Endothelial cell of umbilical vein (primary cell): Measurements from ENCODE around the gene DET1. TPM values are rescaled to one million over a fixed set of nuclear protein-coding genes. Genes with fewer than 3 reads are reported as not detected.

Experiments
- BruUV-seq: library from RNA; stranded (reverse); fragments of 400-500 nt; replicated peaks from 2 replicates; lab custom pipeline; 2021; lab: Mats Ljungman, UMichigan
- CTCF ChIA-PET: fragments of 300-600, 350-600 bp; sonication (Branson Sonifier 250); formaldehyde crosslinking; loops from one replicate; lab custom pipeline; 2021; ENCODE audit warnings: antibody characterized with exemption, inconsistent platforms; lab: Charles Lee
- POLR2A ChIA-PET: fragments of 300-600, 350-600 bp; sonication (Branson Sonifier 250); formaldehyde crosslinking; loops from one replicate; lab custom pipeline; 2021; ENCODE audit warnings: antibody characterized with exemption, inconsistent platforms; lab: Charles Lee
- DNase-seq: peaks from one replicate; pipeline ENCODE4 v3.0.0-alpha.2; 2011; ENCODE audit warnings: low read depth, low spot score
- FAIRE-seq: peaks from 2 replicates; lab custom pipeline; 2011; peaks lifted over from hg19 to GRCh38; lab: Jason Lieb, UNC
- H2AFZ ChIP-seq: 2 replicates; pipeline ENCODE4 v1.6.0; 2012; ENCODE audit warnings: low read depth, low read length, control low read depth, inconsistent platforms
- H3K27ac ChIP-seq: 2 replicates; pipeline ENCODE4 v1.5.1; 2011; ENCODE audit warnings: low read depth, mild to moderate bottlenecking, control low read depth, low read length, moderate library complexity; ENCODE audit not compliant: insufficient read depth
- H3K27me3 ChIP-seq, 2 experiments: 2 replicates each; pipeline versions ENCODE4 v1.6.0 to v1.6.1; 2011; ENCODE audit warnings: low read length in 2 of 2, mixed read lengths in 1 of 2; ENCODE audit not compliant: control insufficient read depth in 2 of 2, insufficient read depth in 2 of 2
- H3K36me3 ChIP-seq, 2 experiments: 2 replicates in 1 of 2; 3 replicates in 1 of 2; pipeline ENCODE4 v1.5.1; 2011; ENCODE audit warnings: low read length in 2 of 2, mild to moderate bottlenecking in 1 of 2, moderate library complexity in 1 of 2; ENCODE audit not compliant: control insufficient read depth in 2 of 2, insufficient read depth in 2 of 2; ENCODE audit errors: extremely low read depth in 1 of 2
- H3K4me1 ChIP-seq: 3 replicates; pipeline ENCODE4 v1.5.1; 2011; ENCODE audit warnings: mild to moderate bottlenecking, low read length; ENCODE audit not compliant: control insufficient read depth, insufficient read depth; ENCODE audit errors: extremely low read depth
- H3K4me2 ChIP-seq: 2 replicates; pipeline ENCODE4 v1.6.1; 2011; ENCODE audit warnings: low read length, control low read depth, mixed read lengths; ENCODE audit not compliant: insufficient read depth
- H3K4me3 ChIP-seq, 3 experiments: fragments of 200-600 bp in 1 of 3; sonication (generic), shearing (Covaris generic) in 1 of 3; replicated peaks in 1 of 3; 2 replicates each; pipeline ENCODE4 v1.5.1; 2011 to 2016; ENCODE audit warnings: control low read depth in 3 of 3, low read length in 3 of 3, mild to moderate bottlenecking in 2 of 3, inconsistent platforms in 1 of 3, low read depth in 1 of 3, moderate library complexity in 1 of 3; ENCODE audit not compliant: insufficient read depth in 1 of 3
- H3K79me2 ChIP-seq: 2 replicates; pipeline ENCODE4 v1.6.0; 2012; ENCODE audit warnings: low read length, inconsistent platforms; ENCODE audit not compliant: control insufficient read depth, insufficient read depth
- H3K9ac ChIP-seq: replicated peaks from 2 replicates; pipeline ENCODE3; 2011; ENCODE audit warnings: low read length, control low read depth; ENCODE audit not compliant: insufficient read depth; ENCODE audit errors: extremely low read depth
- H3K9me1 ChIP-seq: replicated peaks from 3 replicates; pipeline ENCODE4 v1.6.0; 2011; ENCODE audit warnings: mild to moderate bottlenecking, low read length; ENCODE audit not compliant: control insufficient read depth, insufficient read depth; ENCODE audit errors: extremely low read depth
- H3K9me3 ChIP-seq: replicated peaks from 2 replicates; pipeline ENCODE4 v1.5.1; 2012; ENCODE audit warnings: low read length, inconsistent platforms; ENCODE audit not compliant: control insufficient read depth, insufficient read depth
- H4K20me1 ChIP-seq: replicated peaks from 2 replicates; pipeline ENCODE3; 2011; ENCODE audit warnings: mild to moderate bottlenecking, low read length; ENCODE audit not compliant: control insufficient read depth, insufficient read depth; ENCODE audit errors: extremely low read depth
- EZH2 ChIP-seq: IDR thresholded peaks from 2 replicates; pipeline ENCODE4 v1.6.1; 2012; ENCODE audit warnings: borderline replicate concordance, low read depth, mild to moderate bottlenecking, moderate library complexity, low read length, inconsistent platforms; ENCODE audit not compliant: severe bottlenecking
- FOS ChIP-seq: IDR thresholded peaks from 2 replicates; pipeline ENCODE4 v1.6.1; 2011; ENCODE audit warnings: mild to moderate bottlenecking, low read length, moderate library complexity, borderline replicate concordance; ENCODE audit not compliant: insufficient read depth
- GATA2 ChIP-seq: IDR thresholded peaks from 2 replicates; pipeline ENCODE4 v1.7.0; 2011; ENCODE audit warnings: low read depth, mild to moderate bottlenecking, moderate library complexity, mixed read lengths, low read length; ENCODE audit not compliant: insufficient read length, insufficient read depth
- JUN ChIP-seq: IDR thresholded peaks from 2 replicates; pipeline ENCODE4 v1.6.1; 2011; ENCODE audit warnings: borderline replicate concordance, low read depth; ENCODE audit not compliant: insufficient read length, insufficient read depth
- MYC ChIP-seq: IDR thresholded peaks from one replicate; pipeline ENCODE4 v1.6.1; 2011; ENCODE audit warnings: mild to moderate bottlenecking, low read depth, low read length
- POLR2A ChIP-seq: IDR thresholded peaks from 2 replicates; pipeline ENCODE4 v1.6.1; 2012; ENCODE audit warnings: low read depth, mild to moderate bottlenecking, control low read depth, low read length
- POLR2AphosphoS5 ChIP-seq: IDR thresholded peaks from 2 replicates; pipeline ENCODE4 v1.6.1; 2012; ENCODE audit warnings: low read depth, mild to moderate bottlenecking, control low read depth, low read length, moderate library complexity; ENCODE audit not compliant: insufficient read depth
- dilution Hi-C: fragments of 300-500 bp; cut with MboI; formaldehyde crosslinking; loops from one replicate; pipeline ENCODE4 v1.15.0; 2019; ENCODE audit warnings: low sequenced_read_pairs; ENCODE audit not compliant: extremely low pct_ligation_motif_present
- intact Hi-C: fragments of 100-400 bp; cut with micrococcal nuclease; formaldehyde crosslinking; loops from one replicate; pipeline ENCODE4 v1.10.0; 2022
- polyA plus RNA-seq, 4 experiments: library from polyadenylated mRNA; depleted of rRNA in 3 of 4; stranded (reverse) in 3 of 4; unstranded in 1 of 4; fragments of >200 nt; gene quantifications; 2 replicates each; pipeline versions ENCODE4 v1.2.1 to v1.2.3, GENCODE V29; 2011 to 2012; ENCODE audit warnings: missing spikeins in 1 of 4
- total RNA-seq: library from RNA; stranded (reverse); gene quantifications from 2 replicates; pipeline ENCODE4 v1.2.3, GENCODE V29; 2021
- TF ChIP-seq, protein P1 (sequence below), 2 donors: IDR thresholded peaks; 1 replicate in 1 of 2; 2 replicates in 1 of 2; pipeline ENCODE4 v1.5.1; 2011; ENCODE audit warnings: low read length in 2 of 2, mild to moderate bottlenecking in 2 of 2, moderate library complexity in 2 of 2, control low read depth in 1 of 2, inconsistent platforms in 1 of 2, low read depth in 1 of 2; ENCODE audit not compliant: insufficient read depth in 1 of 2; ENCODE audit errors: extremely low read depth in 1 of 2
- TF ChIP-seq, protein P2 (sequence below): IDR thresholded peaks from 2 replicates; pipeline ENCODE4 v1.6.1; 2011; ENCODE audit not compliant: insufficient read depth, insufficient read length

DET1 gene
- total and polyA plus RNA-seq, 2 donors (not counting 3 experiments of a cell fraction or from before 2014, with no cell fraction given): 5.2 to 5.6 TPM

DNA sequence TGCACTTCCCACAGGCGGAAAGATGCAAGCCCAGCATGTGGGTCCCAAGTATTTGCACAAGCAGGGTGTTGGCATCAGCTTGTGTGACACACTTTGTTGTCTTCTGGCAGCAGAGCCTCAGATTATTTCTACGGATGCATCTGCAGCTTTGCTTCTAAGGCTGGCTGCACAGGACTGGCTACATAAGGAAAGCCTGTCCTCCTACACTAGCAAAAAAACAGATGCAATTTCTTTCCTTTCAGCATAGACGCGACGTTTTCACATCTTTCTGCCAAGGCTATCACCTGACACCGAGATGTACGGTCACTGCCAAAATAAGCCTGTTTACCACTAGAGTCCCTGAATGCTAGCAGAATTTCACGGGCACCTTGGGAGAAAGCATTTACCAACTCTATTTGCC lies 65.5 kb downstream of the DET1 start:
- no peak for FAIRE-seq
- Histone ChIP-seq H3K4me1 (no peaks in the 10 kb centered on the region), H3K9ac (no peak overlapping the region), H3K4me2 (no peak overlapping the region), H3K27ac (no peak overlapping the region), H3K4me3 (no peak overlapping the region), H3K9me1 (no peaks in the 10 kb centered on the region), H3K79me2 (no peaks in the 10 kb centered on the region), H3K27me3 (no peaks in the 10 kb centered on the region), H2AFZ (no peak overlapping the region), H4K20me1 (no peaks in the 10 kb centered on the region), H3K9me3 (no peaks in the 10 kb centered on the region), H3K36me3 (peaks cover 1 to 6% of the 10 kb centered on the region in 2 experiments)
- no TSS peak for BruUV-seq
- CTCF ChIA-PET: no interaction called here
- intact Hi-C loops: no loop called here
- dilution Hi-C loops: no loop called here
- POLR2A ChIA-PET: no interaction called here
- TF ChIP-seq, protein P1, sequence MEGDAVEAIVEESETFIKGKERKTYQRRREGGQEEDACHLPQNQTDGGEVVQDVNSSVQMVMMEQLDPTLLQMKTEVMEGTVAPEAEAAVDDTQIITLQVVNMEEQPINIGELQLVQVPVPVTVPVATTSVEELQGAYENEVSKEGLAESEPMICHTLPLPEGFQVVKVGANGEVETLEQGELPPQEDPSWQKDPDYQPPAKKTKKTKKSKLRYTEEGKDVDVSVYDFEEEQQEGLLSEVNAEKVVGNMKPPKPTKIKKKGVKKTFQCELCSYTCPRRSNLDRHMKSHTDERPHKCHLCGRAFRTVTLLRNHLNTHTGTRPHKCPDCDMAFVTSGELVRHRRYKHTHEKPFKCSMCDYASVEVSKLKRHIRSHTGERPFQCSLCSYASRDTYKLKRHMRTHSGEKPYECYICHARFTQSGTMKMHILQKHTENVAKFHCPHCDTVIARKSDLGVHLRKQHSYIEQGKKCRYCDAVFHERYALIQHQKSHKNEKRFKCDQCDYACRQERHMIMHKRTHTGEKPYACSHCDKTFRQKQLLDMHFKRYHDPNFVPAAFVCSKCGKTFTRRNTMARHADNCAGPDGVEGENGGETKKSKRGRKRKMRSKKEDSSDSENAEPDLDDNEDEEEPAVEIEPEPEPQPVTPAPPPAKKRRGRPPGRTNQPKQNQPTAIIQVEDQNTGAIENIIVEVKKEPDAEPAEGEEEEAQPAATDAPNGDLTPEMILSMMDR (IDR thresholded peaks at IDR 0.05; ENCODE audit: extremely low read depth in 1 of 2, insufficient read depth in 1 of 2, low read depth in 1 of 2, low read length in 2 of 2): no peak
- TF ChIP-seq GATA2 (no peak), POLR2AphosphoS5 (no peak), POLR2A (no peak), EZH2 (no peak), MYC (no peak), JUN (no peak), FOS (no peak)
- TF ChIP-seq, protein P2, sequence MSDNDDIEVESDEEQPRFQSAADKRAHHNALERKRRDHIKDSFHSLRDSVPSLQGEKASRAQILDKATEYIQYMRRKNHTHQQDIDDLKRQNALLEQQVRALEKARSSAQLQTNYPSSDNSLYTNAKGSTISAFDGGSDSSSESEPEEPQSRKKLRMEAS: no peak
- no peak for DNase-seq
